Measurements from ENCODE around the gene PPP1CA.

Gene PPP1CA

DNA sequence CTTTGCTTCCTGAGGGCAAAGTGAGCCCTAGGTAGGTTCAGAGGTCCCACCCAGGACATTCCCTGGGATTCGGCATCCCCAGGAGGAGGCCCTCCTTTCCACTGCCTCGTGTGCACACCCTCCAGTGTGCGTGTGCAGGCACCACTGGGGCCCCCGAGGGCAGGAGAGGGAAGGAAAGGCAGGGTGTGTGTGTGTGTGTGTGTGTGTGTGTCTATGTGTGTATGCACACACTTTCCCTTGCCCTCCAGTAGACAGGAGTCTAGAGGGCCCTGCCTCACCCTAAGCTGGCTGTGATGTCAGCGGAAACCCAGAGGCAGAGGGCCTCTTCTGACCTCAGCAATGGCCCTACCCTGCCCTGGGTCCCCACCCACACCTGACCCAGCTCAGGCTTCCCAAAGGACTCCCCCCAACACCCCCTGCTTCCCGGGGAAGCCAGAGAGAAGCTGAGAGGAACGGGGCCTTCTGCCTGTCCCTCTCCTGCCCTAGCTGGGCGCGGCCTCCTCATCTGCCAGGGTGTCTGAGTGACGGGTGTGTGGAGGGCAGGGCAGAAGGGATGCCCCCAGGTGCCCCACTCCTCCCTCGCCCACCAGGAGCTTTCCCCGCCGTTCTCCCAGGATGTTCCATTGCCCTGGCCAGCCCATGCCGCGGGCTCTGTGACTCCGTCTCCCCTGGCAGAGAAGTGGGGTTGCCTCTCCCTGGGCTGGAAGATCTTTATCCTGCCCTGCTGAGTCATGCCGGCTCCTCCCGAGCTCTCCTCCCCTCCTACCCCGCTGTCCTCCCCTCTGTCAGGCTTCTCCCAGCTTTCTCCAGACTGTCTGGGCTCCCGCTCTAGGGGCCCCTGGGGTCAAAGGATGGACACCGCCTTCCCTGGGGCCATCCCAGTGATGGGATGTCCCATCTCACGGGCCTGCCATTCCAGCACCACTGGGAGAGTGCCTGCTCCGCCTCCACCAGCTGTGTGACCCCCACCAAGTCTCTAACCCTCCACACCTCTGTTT is 22.3 kb downstream of the PPP1CA start:
- peak; percentile 48 for DNase-seq

- no peak for DNase-seq
Measured at GRCh38 chr11:67378544-67378943, 23.1 kb downstream of the PPP1CA start.

DNA sequence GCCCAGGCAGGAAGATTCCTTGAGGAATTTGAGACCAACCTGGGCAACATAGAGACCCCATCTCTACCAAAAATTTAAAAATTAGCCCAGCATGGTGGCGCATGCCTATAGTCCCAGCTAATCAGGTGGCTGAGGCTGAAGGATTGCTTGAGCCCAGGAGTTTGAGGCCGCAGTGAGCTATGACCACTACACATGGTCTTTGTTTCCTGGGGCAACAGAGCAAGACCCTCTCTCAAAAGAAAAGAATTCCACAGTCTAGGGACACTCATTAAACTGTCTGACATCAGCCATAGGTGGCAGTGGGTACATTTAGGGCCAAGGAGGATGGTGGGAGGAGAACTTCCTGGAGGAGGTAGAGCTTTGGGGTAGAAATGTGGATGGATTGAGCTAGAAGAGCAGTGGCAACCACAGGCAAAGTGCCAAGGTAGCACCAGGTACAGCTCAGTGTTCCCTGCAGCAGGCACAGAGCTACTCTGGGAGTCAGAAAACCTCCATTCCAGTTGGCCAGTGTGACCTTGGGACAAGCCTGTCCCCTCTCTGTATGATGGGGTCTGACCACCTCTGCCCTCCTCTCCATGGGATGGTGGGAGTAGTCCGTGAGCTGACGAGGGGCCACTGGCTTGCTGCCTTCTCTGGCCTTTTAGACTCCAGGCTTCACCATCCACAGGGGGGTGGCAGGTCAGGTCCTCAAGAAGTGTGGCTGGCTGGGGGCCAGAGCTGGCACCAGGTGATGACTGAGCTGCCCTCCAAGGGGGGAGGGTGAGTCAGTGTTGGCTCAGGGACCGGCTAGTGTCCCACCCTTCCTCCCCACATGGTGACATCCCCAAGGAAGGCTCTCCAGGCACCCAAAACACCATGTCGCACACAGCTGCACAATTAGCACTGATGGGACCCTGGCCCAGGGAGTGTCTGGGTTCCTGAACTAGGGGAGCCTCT is 24.5 kb downstream of the PPP1CA start:
- peak; percentile 25 for DNase-seq

DNA sequence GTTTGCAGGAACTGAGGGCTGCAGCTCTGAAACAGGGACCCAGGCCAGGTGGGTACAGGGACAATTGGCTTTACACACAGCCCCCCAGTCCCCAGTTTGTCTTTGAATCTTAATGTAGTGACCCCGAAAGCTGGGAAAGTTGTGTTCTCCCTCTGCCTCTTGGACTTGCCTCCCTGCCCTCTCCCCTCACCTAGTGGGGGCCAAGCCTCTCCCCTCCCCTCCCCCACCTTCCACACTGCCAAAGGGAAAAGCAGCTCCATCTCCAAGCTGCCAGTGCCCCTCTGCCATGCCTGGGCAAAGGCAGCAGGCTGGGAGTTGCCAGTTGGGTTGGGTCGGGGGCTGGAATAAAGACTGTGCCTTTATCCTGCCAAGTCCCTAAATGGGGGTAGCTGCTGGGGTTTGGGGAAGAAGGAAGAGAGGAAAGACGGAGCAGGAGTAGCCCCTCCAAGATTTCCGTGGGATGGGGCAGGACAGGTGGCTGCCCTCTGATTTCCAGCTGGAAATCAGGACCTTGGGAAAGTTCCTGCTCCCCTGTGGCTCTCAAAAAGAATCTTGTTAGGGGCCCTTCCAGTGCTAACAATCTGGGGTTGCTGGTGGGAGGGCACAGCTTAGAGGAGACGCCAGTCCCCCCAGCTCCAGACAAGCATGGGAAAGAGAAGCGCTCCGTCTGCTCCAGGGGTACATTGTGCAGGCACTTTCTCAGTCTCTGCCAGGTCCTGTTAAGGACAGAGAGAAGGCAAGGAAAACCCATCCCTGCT is 25.4 kb downstream of the PPP1CA start:
- no peak for DNase-seq

DNA sequence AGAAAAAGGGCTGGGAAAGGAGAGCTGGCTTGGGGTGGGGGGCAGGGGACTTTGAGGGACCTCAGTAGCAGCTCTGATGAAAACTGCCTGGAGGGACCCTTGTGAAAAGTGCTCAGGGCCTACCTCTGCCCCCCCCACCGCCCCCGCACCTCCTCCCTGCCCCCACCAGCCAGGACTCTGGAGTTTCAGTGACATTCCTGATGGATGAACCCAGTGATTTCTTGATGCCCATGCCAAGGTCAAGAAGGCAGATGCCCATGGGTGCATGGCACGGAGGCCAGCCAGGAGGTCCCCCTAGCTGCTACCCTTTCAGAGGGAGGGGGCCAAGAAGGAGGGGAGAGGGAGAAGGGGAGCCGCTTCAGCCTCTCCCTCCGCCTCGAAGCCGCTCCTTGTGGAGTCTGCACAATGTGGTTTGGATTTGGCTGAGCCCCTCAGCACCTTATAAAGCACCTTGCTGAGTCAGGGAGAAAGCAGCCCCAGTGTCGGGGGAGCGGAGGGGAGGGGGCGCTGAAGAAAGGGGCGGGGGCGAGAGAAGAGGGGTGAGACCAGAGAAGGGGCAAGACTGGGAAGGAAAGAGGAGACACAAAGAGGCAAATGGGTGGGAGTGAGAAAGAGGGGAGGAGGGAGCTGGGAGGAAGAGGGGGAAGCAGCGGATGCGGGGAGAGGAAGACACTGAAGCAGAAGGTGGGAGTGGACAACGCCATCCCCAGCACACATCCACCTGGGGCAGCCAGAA is 26.2 kb downstream of the PPP1CA start:
- DNase-seq: no peak

DNA sequence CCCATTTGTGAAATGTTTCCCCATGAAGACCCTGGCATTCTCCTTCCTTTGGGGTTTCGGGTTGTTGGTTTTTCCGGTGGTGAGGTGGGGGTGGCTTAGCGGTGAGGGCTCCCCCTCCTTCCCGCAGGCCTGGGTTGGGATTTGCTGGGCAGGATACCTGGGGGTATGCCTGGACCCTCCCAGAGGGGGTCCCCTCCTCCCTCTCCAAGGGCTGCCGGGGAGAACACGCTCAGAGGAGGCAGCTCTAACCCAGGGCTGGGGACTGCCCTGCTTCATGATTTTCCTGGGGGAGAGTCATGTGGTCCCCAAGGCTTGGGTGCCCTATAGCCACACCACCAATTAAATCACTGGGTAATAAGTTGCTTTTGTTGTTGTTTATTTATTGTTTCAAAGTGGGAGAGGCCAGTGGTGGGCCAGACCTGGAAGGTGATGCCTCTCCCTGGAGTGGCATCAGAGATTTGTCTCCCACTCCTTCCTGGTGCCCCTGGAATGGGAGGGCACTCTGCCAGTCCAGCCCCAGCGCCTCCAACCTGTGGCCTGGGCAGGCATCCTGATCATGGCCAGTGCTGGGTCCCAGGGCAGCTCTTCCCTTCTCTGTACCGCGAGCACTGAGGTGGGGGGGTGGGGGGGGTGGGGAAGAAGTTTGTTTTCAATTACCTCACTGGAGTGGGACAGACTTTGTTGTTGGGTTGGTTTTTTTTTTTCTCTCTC is 26.9 kb downstream of the PPP1CA start:
- no peak for DNase-seq

- peak; percentile 81 for DNase-seq
Measured at GRCh38 chr11:67373648-67374570, 27.7 kb downstream of the PPP1CA start.

GRCh38 chr11:67372993-67373647 is 28.5 kb downstream of the PPP1CA start, which contains the start of gene CLCF1:
CLCF1 (minus strand) TSS chr11:67373598; CDS start chr11:67373539, 59 bp downstream.
- DNase-seq: peak; percentile 62

- DNase-seq: peak; percentile 30
Measured at GRCh38 chr11:67372321-67372992, 29.2 kb downstream of the PPP1CA start.

- DNase-seq: peak; percentile 35
Measured at GRCh38 chr11:67371911-67372320, 29.7 kb downstream of the PPP1CA start.

GRCh38 chr11:67371189-67371910 is 30.3 kb downstream of the PPP1CA start:
- DNase-seq: peak; percentile 82

- DNase-seq: no peak
Measured at GRCh38 chr11:67370351-67371076, 31.1 kb downstream of the PPP1CA start.

DNA sequence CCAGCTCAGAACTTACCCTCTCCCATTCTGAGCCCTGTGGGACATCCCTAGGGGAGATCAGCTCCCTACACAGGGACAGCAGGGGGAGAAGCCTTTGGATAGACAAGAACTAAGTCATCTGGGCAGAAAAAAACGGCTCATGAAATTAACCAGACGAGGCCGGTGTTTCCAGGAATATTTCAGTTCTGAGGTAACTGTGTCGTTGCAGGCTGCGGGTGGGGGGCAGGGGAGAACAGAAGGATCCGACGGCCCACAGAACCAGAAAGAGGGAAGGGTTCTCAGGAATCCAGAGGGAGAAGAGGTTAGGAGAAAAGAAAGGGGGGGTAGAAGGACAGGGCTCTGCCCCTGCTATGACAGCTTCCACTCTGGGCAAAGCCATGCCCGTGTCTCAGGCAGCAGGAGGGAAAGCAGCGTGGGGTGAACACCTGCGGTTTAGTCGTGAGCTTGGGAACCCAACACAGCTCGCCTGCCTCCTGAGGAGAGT is 31.8 kb downstream of the PPP1CA start:
- no peak for DNase-seq

DNA sequence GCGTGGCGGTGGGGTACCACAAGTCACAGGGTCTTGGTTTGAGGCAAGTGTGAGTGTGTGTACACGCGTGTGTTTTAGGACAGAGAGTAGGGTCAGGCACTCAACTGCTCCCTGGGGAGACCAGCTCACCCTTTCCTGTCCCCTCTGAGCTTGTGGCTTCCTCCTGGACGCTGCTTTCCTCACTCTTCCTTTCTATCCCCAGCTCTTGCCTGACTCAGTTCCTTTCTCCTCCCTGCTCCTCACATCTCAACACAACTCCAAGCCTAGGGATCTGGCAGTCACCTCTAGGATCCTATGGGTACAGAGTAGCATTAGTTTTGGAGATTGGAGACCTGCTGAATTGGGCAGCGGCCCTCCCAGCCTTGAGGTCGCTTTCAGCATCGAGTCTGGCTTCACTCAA is 32.4 kb downstream of the PPP1CA start:
- no peak for DNase-seq

DNA sequence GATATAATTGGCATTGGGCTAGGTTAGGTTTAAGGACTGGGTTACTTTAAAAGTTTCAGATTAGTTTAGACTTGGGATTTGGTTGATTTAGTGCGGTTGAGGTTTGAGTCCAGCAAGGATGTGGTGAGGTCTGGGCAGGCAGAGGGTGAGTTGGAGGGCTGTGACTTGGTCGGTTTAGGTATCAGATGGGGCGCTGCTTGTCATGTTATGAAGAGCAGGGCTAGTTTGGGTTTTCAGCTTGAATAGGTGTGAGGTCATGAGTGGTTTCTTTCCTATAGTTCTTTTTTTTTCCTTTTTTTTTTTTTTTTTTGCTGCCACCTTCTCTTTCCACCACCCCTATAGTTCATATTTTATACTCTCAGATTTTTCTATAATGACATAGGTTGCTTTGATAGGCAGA is 33.0 kb downstream of the PPP1CA start:
- peak; percentile 37 for DNase-seq

GRCh38 chr11:67367761-67368227 is 33.9 kb downstream of the PPP1CA start:
- no peak for DNase-seq
